Measurements from ENCODE around the gene PTPN1.

The PTPN1 gene

GRCh38 chr20:50580016-50580747, 70.0 kb downstream of the PTPN1 start:
- peak; percentile 60 for DNase-seq

GRCh38 chr20:50580842-50581544, 70.8 kb downstream of the PTPN1 start:
- DNase-seq = no peak

- DNase-seq = no peak
Measured at GRCh38 chr20:50582092-50582491, 71.9 kb downstream of the PTPN1 start.

GRCh38 chr20:50582591-50583234, 72.5 kb downstream of the PTPN1 start:
- no peak for DNase-seq

GRCh38 chr20:50583442-50584150, 73.4 kb downstream of the PTPN1 start:
- DNase-seq = no peak

GRCh38 chr20:50584687-50585086, 74.5 kb downstream of the PTPN1 start:
- no peak for DNase-seq

- no peak for DNase-seq
Measured at GRCh38 chr20:50585214-50585613, 75.0 kb downstream of the PTPN1 start.

GRCh38 chr20:50585678-50586077, 75.5 kb downstream of the PTPN1 start:
- DNase-seq = no peak

GRCh38 chr20:50586531-50587232, 76.5 kb downstream of the PTPN1 start:
- no peak for DNase-seq

GRCh38 chr20:50587291-50587961, 77.2 kb downstream of the PTPN1 start:
- no peak for DNase-seq

- DNase-seq = peak; percentile 56
Measured at GRCh38 chr20:50588034-50588736, 78.0 kb downstream of the PTPN1 start.

- DNase-seq = no peak
Measured at GRCh38 chr20:50589548-50590347, 79.6 kb downstream of the PTPN1 start.

- DNase-seq = no peak
Measured at GRCh38 chr20:50590348-50590664, 80.1 kb downstream of the PTPN1 start.

- DNase-seq = no peak
Measured at GRCh38 chr20:50591233-50591852, 81.2 kb downstream of the PTPN1 start.

GRCh38 chr20:50592282-50593004, 82.3 kb downstream of the PTPN1 start:
- DNase-seq = peak; percentile 42

- no peak for DNase-seq
Measured at GRCh38 chr20:50593005-50593335, 82.8 kb downstream of the PTPN1 start.

GRCh38 chr20:50594231-50594590, 84.0 kb downstream of the PTPN1 start:
- no peak for DNase-seq

GRCh38 chr20:50594591-50595432, 84.6 kb downstream of the PTPN1 start:
- no peak for DNase-seq

- peak; percentile 52 for DNase-seq
Measured at GRCh38 chr20:50595433-50595895, 85.3 kb downstream of the PTPN1 start.
